Tibial nerve (tissue), 4 donors: Measurements from ENCODE around the gene RANBP17. TPM values are rescaled to one million over a fixed set of nuclear protein-coding genes. Genes with fewer than 3 reads are reported as not detected.

Experiments used
- DNase-seq, 2 donors: peaks; one replicate each; pipeline ENCODE4 v3.0.0-alpha.2; 2019; ENCODE audit warnings: low spot score in 2 of 2
- H3K27ac ChIP-seq, 4 donors: fragments of 200-600 bp; sonication (generic) in 3 of 4; one replicate each; pipeline ENCODE4 v1.5.1; 2017 to 2019; ENCODE audit warnings: mild to moderate bottlenecking in 1 of 4
- H3K27me3 ChIP-seq, 2 donors: fragments of 200-600 bp; sonication (generic) in 1 of 2; one replicate each; pipeline versions ENCODE4 v1.5.1 to v1.6.0; 2017 to 2019
- H3K36me3 ChIP-seq, 3 donors: fragments of 200-600 bp; sonication (generic); one replicate each; pipeline ENCODE4 v1.5.1; 2018 to 2019
- H3K4me1 ChIP-seq, 4 donors: fragments of 200-600 bp; sonication (generic) in 3 of 4; one replicate each; pipeline ENCODE4 v1.5.1; 2017 to 2019
- H3K4me3 ChIP-seq, 4 donors: fragments of 200-600 bp; sonication (generic) in 3 of 4; one replicate each; pipeline ENCODE4 v1.5.1; 2017 to 2019; ENCODE audit warnings: mild to moderate bottlenecking in 1 of 4, moderate library complexity in 1 of 4
- H3K9me3 ChIP-seq, 4 donors: fragments of 200-600 bp; sonication (generic) in 3 of 4; one replicate each; pipeline ENCODE4 v1.5.1; 2017 to 2019
- EP300 ChIP-seq, 2 donors: sonication (generic); formaldehyde crosslinking; IDR thresholded peaks; one replicate each; pipeline ENCODE4 v1.6.1; 2017; ENCODE audit warnings: antibody characterized with exemption in 2 of 2, mild to moderate bottlenecking in 1 of 2
- POLR2A ChIP-seq, 2 donors: fragments of 450-650 bp; IDR thresholded peaks; one replicate each; pipeline ENCODE4 v1.6.1; 2017; ENCODE audit warnings: antibody characterized with exemption in 2 of 2, mild to moderate bottlenecking in 2 of 2, moderate library complexity in 2 of 2
- WGBS, 2 donors: methylation state at CpG; one replicate each; pipeline ENCODE4 v1.1.5; 2018; 5-methylcytosine and 5-hydroxymethylcytosine counted together
- total RNA-seq, 4 donors: library from RNA; depleted of rRNA; stranded (reverse); fragments of >200 nt; gene quantifications; one replicate each; pipeline ENCODE4 v1.1.0, GENCODE V29; 2016
- TF ChIP-seq, protein P1 (sequence below), 5 experiments: fragments of 200-600 bp in 3 of 5; fragments of 450-650 bp in 2 of 5; sonication (generic) in 3 of 5; IDR thresholded peaks; one replicate each; pipeline ENCODE4 v1.5.1; 2016 to 2019; ENCODE audit warnings: antibody characterized with exemption in 5 of 5, mild to moderate bottlenecking in 3 of 5, moderate library complexity in 2 of 5

Gene RANBP17
- total RNA-seq, 4 donors from 2014 or later: 10.8 to 34.5 (median 17.6) TPM

- DNase-seq: no peak
- Histone ChIP-seq H3K4me1 (peaks cover 0 to 47% (median 20%) of the 10 kb centered on the region in 4 donors), H3K27me3 (peaks cover 0 to 96% of the 10 kb centered on the region in 2 donors), H3K36me3 (no peaks in the 10 kb centered on the region), H3K27ac (no peak overlapping the region), H3K9me3 (no peaks in the 10 kb centered on the region), H3K4me3 (no peak overlapping the region)
- TF ChIP-seq EP300 (IDR thresholded peaks at IDR 0.05) (no peak), POLR2A (IDR thresholded peaks at IDR 0.05) (no peak)
- TF ChIP-seq, protein P1, sequence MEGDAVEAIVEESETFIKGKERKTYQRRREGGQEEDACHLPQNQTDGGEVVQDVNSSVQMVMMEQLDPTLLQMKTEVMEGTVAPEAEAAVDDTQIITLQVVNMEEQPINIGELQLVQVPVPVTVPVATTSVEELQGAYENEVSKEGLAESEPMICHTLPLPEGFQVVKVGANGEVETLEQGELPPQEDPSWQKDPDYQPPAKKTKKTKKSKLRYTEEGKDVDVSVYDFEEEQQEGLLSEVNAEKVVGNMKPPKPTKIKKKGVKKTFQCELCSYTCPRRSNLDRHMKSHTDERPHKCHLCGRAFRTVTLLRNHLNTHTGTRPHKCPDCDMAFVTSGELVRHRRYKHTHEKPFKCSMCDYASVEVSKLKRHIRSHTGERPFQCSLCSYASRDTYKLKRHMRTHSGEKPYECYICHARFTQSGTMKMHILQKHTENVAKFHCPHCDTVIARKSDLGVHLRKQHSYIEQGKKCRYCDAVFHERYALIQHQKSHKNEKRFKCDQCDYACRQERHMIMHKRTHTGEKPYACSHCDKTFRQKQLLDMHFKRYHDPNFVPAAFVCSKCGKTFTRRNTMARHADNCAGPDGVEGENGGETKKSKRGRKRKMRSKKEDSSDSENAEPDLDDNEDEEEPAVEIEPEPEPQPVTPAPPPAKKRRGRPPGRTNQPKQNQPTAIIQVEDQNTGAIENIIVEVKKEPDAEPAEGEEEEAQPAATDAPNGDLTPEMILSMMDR (IDR thresholded peaks at IDR 0.05): no peak
- 23 to 28% methylated on average over 31 to 37 of the region's 42 CpGs for WGBS, 2 donors
Measured at GRCh38 chr5:171307789-171308452, 446.1 kb downstream of the RANBP17 start.

DNA sequence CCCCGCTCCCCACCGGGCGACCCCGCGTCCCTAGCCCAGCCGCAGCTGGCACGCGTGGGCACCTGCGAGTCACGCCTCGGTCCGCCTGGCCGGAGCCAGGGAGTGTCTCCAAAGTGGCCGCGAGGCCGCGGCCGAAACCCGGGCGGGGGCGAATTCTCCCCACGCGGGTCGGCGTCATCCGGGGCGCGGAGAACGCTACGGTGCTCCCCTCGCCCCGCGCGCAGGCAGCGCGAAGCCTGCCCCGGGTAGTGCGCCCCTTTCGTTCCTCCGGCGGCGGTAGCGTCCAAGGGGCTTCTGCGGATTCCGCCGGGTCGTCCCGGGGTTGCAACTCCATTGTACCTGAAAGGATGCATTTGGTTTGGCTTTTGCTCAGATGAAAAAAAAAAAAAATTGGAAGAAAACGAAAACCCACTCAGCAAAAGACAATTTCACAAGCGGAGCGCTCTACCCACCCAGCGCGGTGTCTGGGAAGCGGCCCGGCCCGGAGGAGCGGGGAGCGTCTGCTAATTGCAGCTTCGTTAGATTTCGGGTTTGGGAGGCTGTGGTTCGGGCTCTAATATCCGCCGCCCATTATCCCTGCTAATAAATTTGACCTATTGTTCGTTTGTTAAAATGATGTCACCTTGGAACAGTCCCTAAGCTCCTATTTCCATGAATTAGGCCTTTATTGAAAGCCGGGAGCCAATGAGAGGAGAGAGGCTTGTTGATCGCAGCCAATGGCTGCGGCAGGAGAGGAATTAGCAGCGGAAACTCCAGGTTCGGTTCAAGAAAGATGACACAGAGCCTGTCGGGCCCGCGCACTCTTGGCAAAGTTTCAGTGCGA is 446.8 kb downstream of the RANBP17 start, which contains the start of gene TLX3:
Gene TLX3 (plus strand): TSS at position 796 of the 823 bp plus-strand sequence. CDS start 118 bp downstream, outside the sequence.
- peaks cover 0 to 54% (median 20%) of the 10 kb centered on the region in 4 donors for H3K4me1 ChIP-seq
- no peak within 1 kb of the TSS for H3K4me3 ChIP-seq
- no peak within 1 kb of the TSS for H3K27ac ChIP-seq
- TF ChIP-seq EP300 (IDR thresholded peaks at IDR 0.05) (no peak), POLR2A (IDR thresholded peaks at IDR 0.05) (no peak)
- TF ChIP-seq, protein P1 (IDR thresholded peaks at IDR 0.05): no peak
- H3K27me3 ChIP-seq: peaks cover 0 to 100% of the 10 kb centered on the region in 2 donors
- 5 to 6% methylated on average over 55 to 70 of the region's 73 CpGs for WGBS, 2 donors
- no peak for DNase-seq
- H3K9me3 ChIP-seq: no peaks in the 10 kb centered on the region
- H3K36me3 ChIP-seq: no peaks in the 10 kb centered on the region

GRCh38 chr5:171309276-171310211 is 447.7 kb downstream of the RANBP17 start:
- Histone ChIP-seq H3K27me3 (peaks cover 0 to 100% of the 10 kb centered on the region in 2 donors), H3K9me3 (no peaks in the 10 kb centered on the region), H3K27ac (no peak overlapping the region), H3K4me3 (no peak overlapping the region), H3K4me1 (peaks cover 0 to 62% (median 21%) of the 10 kb centered on the region in 4 donors), H3K36me3 (no peaks in the 10 kb centered on the region)
- no peak for DNase-seq
- 3 to 4% methylated on average over 52 to 56 of the region's 106 CpGs for WGBS, 2 donors
- TF ChIP-seq, protein P1 (IDR thresholded peaks at IDR 0.05): no peak
- no peak for TF ChIP-seq EP300 (IDR thresholded peaks at IDR 0.05)

DNA sequence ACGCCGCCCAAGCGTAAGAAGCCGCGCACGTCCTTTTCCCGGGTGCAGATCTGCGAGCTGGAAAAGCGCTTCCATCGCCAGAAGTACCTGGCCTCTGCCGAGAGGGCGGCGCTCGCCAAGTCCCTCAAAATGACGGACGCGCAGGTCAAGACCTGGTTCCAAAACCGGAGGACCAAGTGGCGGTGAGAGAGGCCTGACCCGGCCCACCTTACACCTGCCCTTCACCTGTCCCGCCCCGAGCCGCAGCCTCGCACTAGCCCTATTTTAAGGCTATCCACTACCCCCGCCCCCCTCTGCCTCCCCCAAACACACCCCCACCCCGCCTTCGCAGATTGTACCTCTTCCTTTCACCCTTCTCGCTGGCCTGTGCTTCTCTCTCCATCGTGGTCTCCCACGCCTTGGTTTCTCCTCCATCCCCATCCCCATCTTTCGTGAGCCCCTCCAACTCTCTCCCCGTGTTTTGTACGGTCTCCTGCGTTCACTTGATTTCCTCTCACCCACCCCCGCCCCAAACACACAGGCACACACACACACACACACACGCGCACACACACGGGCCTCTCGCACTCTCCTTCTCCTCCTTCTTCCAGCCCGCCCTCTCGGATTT is 448.5 kb downstream of the RANBP17 start:
- peaks cover 0 to 100% of the 10 kb centered on the region in 2 donors for H3K27me3 ChIP-seq
- 6% methylated on average over 33 to 37 of the region's 41 CpGs for WGBS, 2 donors
- no peaks in the 10 kb centered on the region for H3K9me3 ChIP-seq
- no peak overlapping the region for H3K4me3 ChIP-seq
- no peak for DNase-seq
- H3K4me1 ChIP-seq: peaks cover 0 to 70% (median 24%) of the 10 kb centered on the region in 4 donors
- TF ChIP-seq, protein P1 (IDR thresholded peaks at IDR 0.05): no peak
- TF ChIP-seq EP300 (IDR thresholded peaks at IDR 0.05): no peak
- no peak for TF ChIP-seq POLR2A (IDR thresholded peaks at IDR 0.05)
- H3K27ac ChIP-seq: no peak overlapping the region
- no peaks in the 10 kb centered on the region for H3K36me3 ChIP-seq
